RKO (cell line): ENCODE results near the gene SLC43A2.

Experiments
- DNase-seq: peaks from one replicate; pipeline ENCODE4 v3.0.0-alpha.2; 2016; ENCODE audit warnings: low spot score

SLC43A2 gene

GRCh38 chr17:1562176-1562643, 66.4 kb downstream of the SLC43A2 start:
- no peak for DNase-seq

- DNase-seq = no peak
Observed at GRCh38 chr17:1561420-1562175, 67.0 kb downstream of the SLC43A2 start.

DNA sequence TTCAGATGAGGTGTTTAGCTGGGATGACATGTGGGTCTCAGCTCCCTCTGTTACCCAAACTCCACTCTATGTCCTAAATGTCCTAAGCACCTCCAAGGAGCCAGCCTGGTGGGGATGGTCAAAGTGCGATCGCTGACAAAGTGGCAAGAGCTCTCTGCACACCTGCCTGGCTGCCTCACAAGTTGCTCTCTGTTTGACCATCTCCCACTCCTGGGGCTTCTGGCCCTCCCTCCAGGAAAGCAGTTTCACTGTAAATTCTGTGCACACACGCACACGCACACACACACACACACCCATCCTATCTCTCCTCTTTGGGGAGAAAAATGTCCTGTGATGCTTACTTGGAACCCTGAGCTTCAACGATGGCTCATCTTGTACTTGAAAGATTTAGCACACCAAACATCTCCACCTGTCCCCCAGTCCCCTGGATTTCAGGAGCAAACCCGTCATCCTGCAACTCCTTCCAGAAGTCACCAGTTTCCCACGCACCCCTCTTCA, 67.7 kb downstream of the SLC43A2 start:
- no peak for DNase-seq

- DNase-seq = no peak
Observed at GRCh38 chr17:1560101-1560857, 68.4 kb downstream of the SLC43A2 start.

- no peak for DNase-seq
Observed at GRCh38 chr17:1559047-1560043, 69.3 kb downstream of the SLC43A2 start.

- no peak for DNase-seq
Observed at GRCh38 chr17:1558401-1558800, 70.2 kb downstream of the SLC43A2 start.

GRCh38 chr17:1557355-1558095, 71.1 kb downstream of the SLC43A2 start:
- no peak for DNase-seq

- DNase-seq = no peak
Observed at GRCh38 chr17:1555651-1556471, 72.8 kb downstream of the SLC43A2 start.

DNA sequence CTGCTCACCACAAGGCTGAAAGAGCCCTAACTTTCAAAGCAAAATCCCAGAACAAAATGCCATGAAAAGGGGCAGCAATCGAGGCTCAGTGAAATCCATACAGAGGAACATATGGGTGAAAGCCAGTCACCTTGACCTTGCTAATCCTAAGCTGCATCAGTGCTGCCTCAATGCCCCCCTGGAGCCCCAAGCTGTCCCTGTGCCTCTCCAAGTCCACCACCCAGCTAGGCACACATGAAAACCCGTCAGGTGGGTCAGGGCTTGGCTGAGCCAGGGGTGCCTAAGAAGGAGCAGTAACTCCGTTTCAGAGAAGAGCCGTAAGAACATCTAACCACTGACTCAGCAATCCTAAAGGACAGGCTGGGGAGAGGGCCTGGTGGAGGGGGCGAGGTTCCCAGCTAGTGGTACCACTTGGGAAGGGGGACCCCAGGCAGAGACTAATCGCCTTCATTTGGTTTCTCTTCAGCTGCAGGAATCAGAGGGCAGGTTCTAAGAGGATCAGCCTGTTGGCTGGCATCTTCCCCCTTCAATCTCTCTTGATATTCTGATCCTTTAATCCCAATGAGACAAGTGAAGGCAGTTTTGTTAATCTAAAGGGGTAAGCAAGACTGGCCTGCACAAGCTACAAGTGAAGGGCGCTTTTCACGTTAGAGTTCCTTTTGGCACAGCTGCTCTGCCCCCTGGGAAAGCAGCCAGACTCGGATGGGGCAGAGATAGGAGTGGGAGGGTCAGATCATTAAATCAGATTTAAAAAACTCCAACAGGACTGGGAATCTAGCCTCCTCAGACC, 73.7 kb downstream of the SLC43A2 start:
- DNase-seq = no peak

DNA sequence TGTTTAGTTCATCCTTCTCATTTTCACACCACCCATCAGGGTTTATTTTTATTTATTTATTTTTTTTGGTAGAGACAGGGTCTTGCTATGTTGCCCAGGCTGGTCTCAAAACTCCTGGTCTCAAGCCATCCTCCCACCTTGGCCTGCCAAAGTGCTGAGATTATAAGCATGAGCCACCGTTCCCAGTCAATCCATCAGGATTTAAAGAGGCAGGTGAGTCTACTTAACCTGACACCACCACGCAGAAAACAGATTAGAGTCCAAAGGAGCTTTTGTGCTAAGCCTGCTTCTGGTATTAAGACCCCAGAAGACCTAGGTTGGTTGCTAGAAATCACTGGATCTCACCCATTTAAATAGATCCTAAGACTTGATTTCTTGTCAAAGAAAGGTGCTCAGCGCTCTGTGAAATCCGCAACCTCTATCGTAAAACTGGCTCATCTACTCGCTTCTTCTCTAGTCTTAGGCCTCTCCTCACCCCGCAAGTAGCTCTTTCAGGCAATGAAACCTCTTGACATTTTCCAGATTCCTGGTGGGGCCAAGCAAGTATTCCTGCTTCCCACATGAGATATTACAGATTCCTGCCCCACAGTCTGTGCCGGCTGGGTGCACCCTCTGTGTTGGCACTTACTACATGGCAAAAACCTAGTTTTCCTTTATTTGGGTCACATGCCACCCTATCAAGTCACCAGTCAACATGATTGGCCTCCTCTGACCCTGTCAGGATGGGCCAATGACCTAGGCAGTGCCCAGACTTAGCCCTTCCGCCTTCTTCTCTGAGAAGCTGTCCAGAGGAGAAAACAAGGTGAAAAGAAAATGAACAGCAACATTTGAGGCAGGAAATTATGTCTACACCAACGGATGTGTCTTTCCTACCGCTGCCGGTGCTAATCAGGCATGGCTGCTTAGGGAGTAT, 75.0 kb downstream of the SLC43A2 start:
- no peak for DNase-seq

DNA sequence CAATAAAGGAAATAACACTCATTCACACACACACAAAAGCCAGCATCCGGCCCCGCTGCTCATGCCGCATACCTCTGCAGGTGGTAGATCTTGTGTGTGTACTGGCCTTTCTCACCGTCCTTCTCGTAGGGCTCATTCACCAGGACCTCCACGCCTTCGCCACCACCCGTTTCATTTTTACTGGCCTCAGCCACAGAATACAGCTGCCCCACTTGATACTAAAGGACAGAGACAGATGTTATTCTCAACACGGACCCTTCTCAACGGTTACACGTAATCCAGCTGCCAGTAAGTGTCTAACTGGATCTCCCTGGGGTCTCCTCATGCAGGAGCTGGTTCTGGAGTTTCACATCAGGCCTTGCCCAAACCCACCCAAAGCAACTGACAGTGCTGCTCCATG, 75.7 kb downstream of the SLC43A2 start:
- no peak for DNase-seq

DNA sequence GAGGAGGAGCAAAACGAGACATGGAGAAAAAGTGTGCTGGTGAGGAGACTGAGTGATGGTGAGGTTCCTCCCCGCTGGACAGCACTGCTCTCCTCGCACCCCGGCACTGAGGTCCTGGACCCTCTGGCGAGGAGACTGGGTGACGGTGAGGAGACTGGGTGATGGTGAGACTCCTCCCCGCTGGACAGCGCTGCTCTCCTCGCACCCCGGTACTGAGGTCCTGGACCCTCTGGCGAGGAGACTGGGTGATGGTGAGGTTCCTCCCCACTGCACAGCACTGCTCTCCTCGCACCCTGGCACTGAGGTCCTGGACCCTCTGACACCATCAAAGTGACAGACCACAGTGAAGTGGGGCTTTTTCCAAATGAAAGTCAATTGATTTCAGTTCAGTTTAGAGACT, 76.9 kb downstream of the SLC43A2 start:
- DNase-seq = no peak

DNA sequence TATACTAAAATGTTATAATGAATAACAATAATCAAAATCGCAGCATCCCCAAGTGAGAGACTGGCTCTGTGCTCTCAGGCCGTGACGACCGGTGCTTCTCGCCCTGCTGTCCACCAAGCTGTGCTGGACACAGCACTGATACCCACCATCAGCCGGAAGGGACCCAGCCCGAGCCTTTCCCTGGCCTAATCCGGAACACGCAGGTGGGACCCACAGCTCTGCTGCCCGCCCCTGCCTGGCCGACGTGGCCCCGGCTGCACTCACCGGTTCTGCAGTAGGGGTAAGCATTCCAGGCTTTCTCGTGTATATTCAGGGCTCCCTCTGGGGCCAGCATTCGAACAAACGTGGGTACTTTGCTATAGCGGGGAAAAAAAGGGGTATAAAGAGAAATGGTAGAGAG, 80.6 kb downstream of the SLC43A2 start:
- no peak for DNase-seq

DNA sequence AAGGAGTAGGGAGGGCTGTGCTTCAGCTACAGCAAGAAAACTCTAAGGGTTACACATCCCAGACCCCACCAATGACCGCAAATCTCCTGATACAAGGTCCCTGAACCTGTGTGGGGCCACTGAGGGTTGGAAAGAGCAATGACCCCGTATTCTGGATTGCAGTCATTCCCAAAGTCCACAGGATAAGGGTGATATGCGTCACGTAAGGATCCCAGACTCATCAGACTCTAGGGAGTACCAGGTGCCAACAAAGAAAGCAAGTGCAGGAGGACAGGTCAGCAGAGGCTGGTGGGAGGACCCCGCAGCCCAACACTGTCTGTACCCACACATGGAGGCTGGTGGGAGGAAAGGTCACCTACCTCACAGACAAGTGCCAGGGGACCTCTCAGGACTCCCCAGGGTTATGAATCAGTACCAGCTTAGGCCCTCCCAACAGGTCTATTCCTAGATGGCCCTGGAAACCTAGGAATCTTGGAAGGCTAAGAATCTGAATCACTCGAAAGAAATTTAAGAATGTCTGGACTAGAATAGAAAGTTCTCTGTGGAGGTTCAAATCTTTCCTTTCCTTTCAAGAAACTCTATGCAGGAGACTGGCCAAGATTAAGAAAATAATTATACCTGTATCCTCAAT, 82.2 kb downstream of the SLC43A2 start:
- DNase-seq = no peak

DNA sequence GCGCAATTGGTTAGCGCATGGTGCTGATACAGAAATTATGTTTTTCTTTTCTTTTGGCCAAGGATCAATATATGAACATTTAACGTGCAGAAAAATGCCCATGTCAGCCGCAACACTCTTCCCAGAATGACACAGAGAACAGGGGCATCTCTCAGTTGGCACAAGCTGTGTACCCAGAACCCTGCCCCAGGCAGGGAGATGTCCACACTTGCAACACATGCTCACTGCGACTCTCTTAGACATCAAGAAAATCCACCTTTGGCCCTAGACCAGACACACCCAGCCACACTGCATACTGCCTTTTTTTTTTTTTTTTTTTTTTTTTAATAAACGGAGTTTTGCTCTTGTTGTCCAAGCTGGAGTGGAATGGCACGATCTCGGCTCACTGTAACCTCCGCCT, 83.0 kb downstream of the SLC43A2 start:
- no peak for DNase-seq

GRCh38 chr17:1542316-1542715, 86.3 kb downstream of the SLC43A2 start:
- DNase-seq = no peak

DNA sequence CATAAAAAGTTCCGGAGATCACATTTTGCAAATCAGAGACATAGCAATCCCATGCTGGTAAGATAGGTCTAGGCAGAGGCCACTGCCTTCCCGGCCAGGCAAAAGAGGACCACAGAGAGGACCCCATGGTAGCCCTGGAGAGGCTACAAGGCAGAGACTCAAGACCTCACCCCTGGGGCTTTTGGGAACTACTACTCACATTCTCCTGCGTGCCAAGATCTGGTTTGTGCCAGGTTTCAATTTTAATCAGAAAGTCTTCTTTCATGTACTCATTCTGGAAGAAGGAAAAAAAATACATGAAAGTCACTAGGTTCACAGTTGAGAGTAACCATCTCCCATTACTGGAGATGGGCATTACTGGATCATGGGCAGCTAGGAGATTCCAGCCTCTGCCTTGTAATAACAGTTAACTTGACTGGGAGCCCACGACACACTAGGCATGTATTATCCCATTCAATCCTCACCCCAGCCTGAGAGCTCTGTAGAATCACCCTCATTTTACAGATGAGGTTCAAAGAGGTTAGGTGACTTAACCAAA, 87.2 kb downstream of the SLC43A2 start:
- no peak for DNase-seq

DNA sequence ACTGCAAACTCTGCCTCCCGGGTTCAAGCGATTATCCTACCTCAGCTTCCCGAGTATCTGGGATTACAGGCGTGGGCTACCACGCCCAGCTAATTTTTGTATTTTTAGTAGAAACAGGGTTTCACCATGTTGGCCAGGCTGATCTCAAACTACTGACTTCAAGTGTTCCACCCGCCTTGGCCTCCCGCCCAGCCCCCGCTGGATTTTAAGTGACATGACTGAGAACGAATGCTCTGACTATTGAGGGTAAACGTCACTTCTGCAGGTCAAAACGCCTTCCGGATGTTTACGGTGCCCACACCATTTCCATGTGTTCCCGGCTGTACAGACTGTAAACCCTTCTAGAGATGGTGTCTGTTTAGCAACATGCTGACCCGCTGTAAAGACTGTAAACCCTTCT, 88.8 kb downstream of the SLC43A2 start:
- DNase-seq = no peak
